ENCODE data around the gene TPT1.

Gene TPT1

GRCh38 chr13:45333251-45333976 lies 7.6 kb downstream of the TPT1 start:
- no peak for DNase-seq

GRCh38 chr13:45332831-45333219 lies 8.2 kb downstream of the TPT1 start:
- no peak for DNase-seq

GRCh38 chr13:45332036-45332830 lies 8.8 kb downstream of the TPT1 start:
- no peak for DNase-seq

GRCh38 chr13:45331692-45332035 lies 9.3 kb downstream of the TPT1 start:
- no peak for DNase-seq

GRCh38 chr13:45331123-45331619 lies 9.8 kb downstream of the TPT1 start:
- DNase-seq: no peak

GRCh38 chr13:45328661-45329111 lies 12.3 kb downstream of the TPT1 start:
- no peak for DNase-seq

- no peak for DNase-seq
Observed at GRCh38 chr13:45327253-45327955, 13.6 kb downstream of the TPT1 start.

- DNase-seq: no peak
Observed at GRCh38 chr13:45325806-45326205, 15.2 kb downstream of the TPT1 start.

GRCh38 chr13:45320876-45321629 lies 19.9 kb downstream of the TPT1 start:
- no peak for DNase-seq

GRCh38 chr13:45316996-45317395 lies 24.0 kb downstream of the TPT1 start:
- no peak for DNase-seq

- DNase-seq: no peak
Observed at GRCh38 chr13:45316338-45316737, 24.6 kb downstream of the TPT1 start.

- DNase-seq: no peak
Observed at GRCh38 chr13:45315520-45316167, 25.3 kb downstream of the TPT1 start.

- no peak for DNase-seq
Observed at GRCh38 chr13:45314822-45315221, 26.2 kb downstream of the TPT1 start.

GRCh38 chr13:45310341-45311131 lies 30.4 kb downstream of the TPT1 start:
- no peak for DNase-seq

- no peak for DNase-seq
Observed at GRCh38 chr13:45306966-45307365, 34.0 kb downstream of the TPT1 start.

- no peak for DNase-seq
Observed at GRCh38 chr13:45305079-45305478, 35.9 kb downstream of the TPT1 start.

GRCh38 chr13:45303866-45304265 lies 37.1 kb downstream of the TPT1 start:
- DNase-seq: no peak

GRCh38 chr13:45303026-45303425 lies 38.0 kb downstream of the TPT1 start:
- DNase-seq: no peak

- DNase-seq: no peak
Observed at GRCh38 chr13:45302507-45302906, 38.5 kb downstream of the TPT1 start.

GRCh38 chr13:45301263-45301662 lies 39.7 kb downstream of the TPT1 start:
- DNase-seq: no peak

GRCh38 chr13:45300190-45300985 lies 40.6 kb downstream of the TPT1 start:
- no peak for DNase-seq

All from NCI-H1436 (cell line).